Measurements from ENCODE around the gene NCOR1.

DNA sequence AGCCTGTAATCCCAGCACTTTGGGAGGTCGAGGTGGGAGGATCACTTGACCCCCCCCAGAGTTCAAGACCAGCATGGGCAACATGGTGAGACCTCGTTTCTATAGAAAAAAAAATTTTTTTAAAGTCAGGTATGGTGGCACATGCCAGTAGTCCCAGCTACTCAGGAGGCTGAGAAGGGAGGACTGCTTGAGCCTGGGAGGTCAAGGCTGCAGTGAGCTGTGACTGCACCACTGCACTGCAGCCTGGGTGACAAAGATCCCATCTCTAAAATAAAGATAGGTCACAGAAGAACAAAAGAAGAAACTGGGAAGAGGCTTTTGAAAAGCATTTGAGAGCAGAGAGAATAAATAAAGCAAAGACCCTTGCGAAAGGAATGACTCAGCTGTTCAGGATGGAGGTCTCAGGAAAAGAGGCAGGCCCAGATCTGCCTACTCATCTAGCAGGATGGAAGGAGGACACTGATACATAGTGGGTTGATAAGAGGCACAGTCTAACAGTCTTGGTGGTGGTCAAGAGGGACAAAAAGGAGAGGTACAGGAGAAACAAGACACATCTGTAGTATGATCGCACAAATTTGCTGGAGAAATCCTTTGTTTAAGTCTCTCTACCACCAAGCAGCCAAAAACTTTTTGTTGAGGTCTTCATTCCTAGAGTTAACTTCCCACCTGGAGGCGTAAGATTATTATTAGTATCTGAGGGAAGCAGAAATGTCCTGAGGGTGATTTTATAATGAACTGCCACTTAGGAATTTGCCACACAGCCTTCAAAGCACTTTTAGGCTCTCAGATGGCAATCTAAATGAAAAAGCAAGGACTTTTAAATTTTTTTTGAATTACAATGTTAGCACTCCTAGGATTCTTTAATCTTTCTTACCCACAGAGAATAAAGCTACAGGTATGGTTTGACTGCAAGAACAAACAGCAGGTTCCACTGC, 233.4 kb downstream of the NCOR1 start:
- TF ChIP-seq, protein P1, sequence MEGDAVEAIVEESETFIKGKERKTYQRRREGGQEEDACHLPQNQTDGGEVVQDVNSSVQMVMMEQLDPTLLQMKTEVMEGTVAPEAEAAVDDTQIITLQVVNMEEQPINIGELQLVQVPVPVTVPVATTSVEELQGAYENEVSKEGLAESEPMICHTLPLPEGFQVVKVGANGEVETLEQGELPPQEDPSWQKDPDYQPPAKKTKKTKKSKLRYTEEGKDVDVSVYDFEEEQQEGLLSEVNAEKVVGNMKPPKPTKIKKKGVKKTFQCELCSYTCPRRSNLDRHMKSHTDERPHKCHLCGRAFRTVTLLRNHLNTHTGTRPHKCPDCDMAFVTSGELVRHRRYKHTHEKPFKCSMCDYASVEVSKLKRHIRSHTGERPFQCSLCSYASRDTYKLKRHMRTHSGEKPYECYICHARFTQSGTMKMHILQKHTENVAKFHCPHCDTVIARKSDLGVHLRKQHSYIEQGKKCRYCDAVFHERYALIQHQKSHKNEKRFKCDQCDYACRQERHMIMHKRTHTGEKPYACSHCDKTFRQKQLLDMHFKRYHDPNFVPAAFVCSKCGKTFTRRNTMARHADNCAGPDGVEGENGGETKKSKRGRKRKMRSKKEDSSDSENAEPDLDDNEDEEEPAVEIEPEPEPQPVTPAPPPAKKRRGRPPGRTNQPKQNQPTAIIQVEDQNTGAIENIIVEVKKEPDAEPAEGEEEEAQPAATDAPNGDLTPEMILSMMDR (IDR thresholded peaks at IDR 0.05; ENCODE audit: low read depth, low read length) = no peak
- TF ChIP-seq EZH2phosphoT487 (IDR thresholded peaks at IDR 0.05; ENCODE audit: low read depth) = no peak
